HG03159 (cell line): ENCODE measurements around the gene ENTPD5.
"Not testable (repeated sequence)": the region's sequence is repeated elsewhere in the genome, so short reads cannot be mapped to it uniquely, and the experiment has no call there.

Experiments
- ATAC-seq: cut with Tn5 transposase; IDR thresholded peaks from one replicate; pipeline ENCODE4 v1.9.1; 2021; ENCODE audit warnings: mild to moderate bottlenecking, moderate library complexity; ENCODE audit not compliant: unreplicated experiment

The ENTPD5 gene

GRCh38 chr14:73945159-73945670, 73.9 kb downstream of the ENTPD5 start:
- ATAC-seq: no peak

- ATAC-seq: no peak
Measured at GRCh38 chr14:73944432-73945158, 74.5 kb downstream of the ENTPD5 start.

GRCh38 chr14:73943083-73943482, 76.0 kb downstream of the ENTPD5 start:
- no peak for ATAC-seq

GRCh38 chr14:73942180-73942579, 76.9 kb downstream of the ENTPD5 start:
- no peak for ATAC-seq

- no peak for ATAC-seq
Measured at GRCh38 chr14:73937012-73937411, 82.1 kb downstream of the ENTPD5 start.

- no peak for ATAC-seq
Measured at GRCh38 chr14:73936548-73936947, 82.5 kb downstream of the ENTPD5 start.

- ATAC-seq: no peak
Measured at GRCh38 chr14:73935666-73936065, 83.4 kb downstream of the ENTPD5 start.

GRCh38 chr14:73924337-73924736, 94.8 kb downstream of the ENTPD5 start:
- ATAC-seq: no peak

- not testable (repeated sequence) for ATAC-seq
Measured at GRCh38 chr14:73919457-73919856, 99.6 kb downstream of the ENTPD5 start.

GRCh38 chr14:73916324-73916723, 102.8 kb downstream of the ENTPD5 start:
- no peak for ATAC-seq

- ATAC-seq: no peak
Measured at GRCh38 chr14:73913256-73913655, 105.8 kb downstream of the ENTPD5 start.

- no peak for ATAC-seq
Measured at GRCh38 chr14:73909681-73910080, 109.4 kb downstream of the ENTPD5 start.
